NCI-H1930 (cell line): ENCODE results near the gene CTAG1B.
"Not testable (repeated sequence)": the region's sequence is repeated elsewhere in the genome, so short reads cannot be mapped to it uniquely, and the experiment has no call there.

Experiments used
- DNase-seq, 2 experiments: peaks; one replicate each; lab custom pipeline; 2025; lab: John Stamatoyannopoulos, UW

Gene CTAG1B

GRCh38 chrX:154620767-154621414, 1.8 kb upstream of the CTAG1B start:
- not testable (repeated sequence) for DNase-seq

GRCh38 chrX:154613586-154613985, 5.5 kb downstream of the CTAG1B start:
- not testable (repeated sequence) for DNase-seq

GRCh38 chrX:154611146-154611545, 7.9 kb downstream of the CTAG1B start:
- DNase-seq = not testable (repeated sequence)

- DNase-seq = not testable (repeated sequence)
Observed at GRCh38 chrX:154608823-154609222, 10.3 kb downstream of the CTAG1B start.

DNA sequence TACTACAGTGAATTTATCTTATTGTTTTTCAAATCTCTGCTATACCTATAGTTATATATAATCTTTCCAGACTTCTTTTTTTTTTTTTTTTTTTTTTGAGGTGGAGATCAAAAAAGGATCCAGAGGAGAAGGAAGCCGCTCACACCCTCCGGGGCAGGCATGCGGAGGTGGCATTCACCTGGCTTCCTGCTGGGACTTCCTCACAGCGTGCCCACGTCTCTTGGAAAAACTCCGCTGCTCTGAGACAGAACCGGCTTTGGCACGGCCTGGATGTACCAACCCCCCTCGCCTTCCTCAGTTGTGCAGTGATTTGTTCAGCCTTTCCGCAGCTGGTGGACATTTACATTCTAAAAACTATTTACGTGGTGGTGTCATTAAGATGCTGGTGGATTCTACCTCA, 11.1 kb downstream of the CTAG1B start:
- DNase-seq = not testable (repeated sequence)

GRCh38 chrX:154607370-154607769, 11.7 kb downstream of the CTAG1B start:
- DNase-seq = no peak

GRCh38 chrX:154605566-154605965, 13.5 kb downstream of the CTAG1B start:
- DNase-seq = no peak

DNA sequence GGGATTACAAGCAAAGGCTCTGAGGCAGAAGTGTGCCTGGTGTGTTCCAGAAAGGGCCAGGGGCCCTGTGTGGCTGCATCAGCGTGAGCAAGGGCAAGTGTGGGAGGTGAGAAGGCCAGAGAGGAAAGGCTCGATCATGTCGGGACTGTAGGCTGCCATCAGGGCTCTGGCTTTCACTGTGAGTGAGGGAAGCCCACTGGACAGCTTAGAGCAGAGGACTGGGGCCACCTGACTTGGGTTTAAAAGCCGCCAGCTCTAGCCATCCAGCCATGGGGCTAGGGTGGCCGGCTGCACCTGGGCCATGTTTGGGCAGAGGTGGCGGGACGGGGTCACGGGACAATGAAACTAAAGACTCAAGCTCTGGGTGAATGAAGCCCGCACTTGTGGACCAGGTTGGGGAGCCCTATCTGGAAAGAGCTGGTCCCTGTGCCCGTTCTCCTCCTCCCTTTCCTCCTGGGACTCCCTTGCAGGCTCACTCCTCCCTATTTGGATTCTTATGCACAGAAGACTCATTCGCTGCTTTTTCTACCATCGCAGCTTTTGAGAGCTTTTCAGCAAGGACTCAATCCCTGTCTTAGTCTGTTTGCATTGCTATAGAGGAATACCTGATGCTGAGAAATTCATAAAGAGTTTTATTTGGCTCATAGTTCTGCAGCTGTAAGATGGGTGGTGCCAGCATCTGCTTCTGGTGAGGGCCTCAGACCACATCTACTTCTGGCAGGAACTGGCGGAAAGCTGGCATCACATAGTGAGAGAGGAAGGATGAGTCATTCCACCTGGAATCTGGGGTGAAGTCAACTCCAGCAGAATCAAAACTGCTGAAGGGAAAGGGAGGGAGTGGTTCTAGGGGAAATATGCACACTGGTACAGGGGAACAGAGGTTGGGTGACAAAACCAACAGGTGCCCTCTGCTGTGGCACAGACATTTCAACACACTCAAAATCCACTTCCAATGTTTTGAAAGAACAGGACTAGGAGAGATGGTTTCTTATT, 15.3 kb downstream of the CTAG1B start:
- no peak for DNase-seq

- no peak for DNase-seq
Observed at GRCh38 chrX:154602766-154603437, 16.2 kb downstream of the CTAG1B start.

GRCh38 chrX:154602226-154602625, 16.9 kb downstream of the CTAG1B start:
- DNase-seq = no peak

DNA sequence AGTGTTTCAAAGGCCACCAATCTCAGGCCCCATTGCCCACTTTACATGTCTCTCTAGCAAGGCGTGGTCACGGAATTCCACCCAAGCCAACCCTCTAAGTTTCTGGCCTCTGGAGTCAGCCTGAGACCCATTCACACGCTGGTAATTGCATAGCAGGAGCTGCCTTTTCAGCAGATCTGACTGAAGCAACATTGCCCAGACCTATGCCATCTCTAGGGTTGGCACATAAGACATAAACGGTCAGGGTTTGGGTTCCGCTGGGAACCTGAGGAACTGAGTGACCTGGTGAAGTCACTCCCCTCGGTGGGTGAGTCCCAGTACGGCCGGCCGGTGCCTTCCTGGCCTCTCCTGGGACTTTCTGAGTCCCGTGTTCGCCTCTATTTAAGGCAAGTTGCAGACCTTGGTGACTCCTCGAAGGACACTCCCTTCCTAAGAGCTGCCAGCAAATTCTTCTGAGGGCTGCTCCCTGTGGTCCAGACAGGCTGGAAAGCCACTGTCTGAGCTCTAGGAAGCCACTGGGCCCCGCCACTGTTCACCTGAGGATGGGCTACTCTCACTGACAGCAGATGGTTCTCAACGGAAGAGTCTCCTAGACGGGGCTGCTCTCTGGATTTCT, 18.2 kb downstream of the CTAG1B start:
- no peak for DNase-seq

GRCh38 chrX:154599531-154599930, 19.6 kb downstream of the CTAG1B start:
- no peak for DNase-seq

GRCh38 chrX:154598656-154599055, 20.4 kb downstream of the CTAG1B start:
- DNase-seq = no peak

GRCh38 chrX:154597221-154597620, 21.9 kb downstream of the CTAG1B start:
- DNase-seq = no peak

DNA sequence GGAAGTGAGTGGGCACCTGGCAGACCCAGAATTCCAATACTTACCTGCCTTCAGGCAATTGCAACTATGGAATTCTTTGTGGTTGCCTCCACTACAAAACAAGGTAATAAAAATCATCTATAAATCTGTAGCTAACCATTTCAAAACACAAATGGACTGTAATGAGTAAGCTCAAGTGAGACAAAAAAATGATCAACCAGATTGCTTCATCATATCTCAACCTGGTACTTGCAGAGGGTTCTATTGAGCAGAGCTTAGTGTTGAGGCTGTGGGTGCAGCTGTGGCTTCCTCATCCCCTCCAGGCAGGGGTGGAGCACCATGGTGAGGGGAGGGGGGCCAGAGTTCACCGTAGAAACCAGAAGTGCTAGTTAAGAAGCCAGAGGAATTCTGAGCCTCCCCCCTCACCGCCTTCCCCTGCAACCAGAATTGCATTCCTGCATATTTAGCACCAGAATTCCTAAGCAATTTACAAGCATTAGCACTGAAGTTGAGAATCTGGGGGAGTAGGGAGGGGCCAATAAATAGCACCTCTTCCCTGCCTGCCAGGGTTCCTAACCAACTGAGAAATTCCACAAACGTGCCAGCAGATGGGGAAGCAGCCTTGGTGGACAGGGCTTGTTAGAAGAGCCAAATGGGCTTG, 22.7 kb downstream of the CTAG1B start:
- no peak for DNase-seq

GRCh38 chrX:154595559-154596249, 23.4 kb downstream of the CTAG1B start:
- no peak for DNase-seq

GRCh38 chrX:154594491-154594890, 24.6 kb downstream of the CTAG1B start:
- no peak for DNase-seq

DNA sequence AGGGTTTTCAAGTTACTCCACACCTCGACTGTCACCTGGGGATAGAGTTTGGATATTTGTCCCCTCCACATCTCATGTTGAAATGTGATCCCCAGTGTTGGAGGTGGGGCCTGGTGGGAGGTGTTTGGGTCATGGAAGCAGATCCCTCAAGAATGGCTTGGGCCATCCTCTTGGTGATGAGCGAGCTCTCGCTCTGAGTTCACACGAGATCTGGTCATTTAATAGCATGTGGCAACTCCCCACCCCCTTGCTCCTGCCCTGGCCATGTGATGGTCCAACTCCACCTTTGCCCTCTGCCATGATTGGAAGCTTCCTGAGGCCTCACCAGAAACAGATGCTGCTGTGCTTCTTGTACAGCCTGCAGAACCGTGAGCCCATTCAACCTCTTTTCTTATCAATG, 25.9 kb downstream of the CTAG1B start:
- no peak for DNase-seq

- DNase-seq = no peak
Observed at GRCh38 chrX:154592505-154592904, 26.6 kb downstream of the CTAG1B start.

- DNase-seq = not testable (repeated sequence)
Observed at GRCh38 chrX:154590415-154590814, 28.7 kb downstream of the CTAG1B start.
